ENCODE measurements around the gene SLK. TPM values are rescaled to one million over a fixed set of nuclear protein-coding genes. Genes with fewer than 3 reads are reported as not detected.
A peak's percentile ranks its signal among the peaks of the same experiment; 100 is the strongest.

SLK gene
- total RNA-seq, 4 donors from 2014 or later, result 68.1 to 120 (median 80.4) TPM

GRCh38 chr10:104043185-104043830, 76.4 kb downstream of the SLK start:
- Histone ChIP-seq H3K36me3 (peaks cover 0 to 49% (median 0%) of the 10 kb centered on the region in 3 donors), H3K27me3 (no peaks in the 10 kb centered on the region), H3K27ac (no peak overlapping the region), H3K4me1 (no peaks in the 10 kb centered on the region), H3K9me3 (no peaks in the 10 kb centered on the region), H3K4me3 (no peak overlapping the region)
- no peak for TF ChIP-seq CTCF (IDR thresholded peaks at IDR 0.05)
- no peak for TF ChIP-seq POLR2A (IDR thresholded peaks at IDR 0.05)
- no peak for DNase-seq
- 83 to 90% methylated on average over 4 to 8 of the region's 8 CpGs for WGBS, 2 donors
- intact Hi-C loops (cut with DNase I), result no loop called here

- intact Hi-C loops (cut with DNase I), result no loop called here
- DNase-seq, result no peak
- H3K4me1 ChIP-seq, result peaks cover under 1 to 2% (median under 1%) of the 10 kb centered on the region in 3 donors
- H3K36me3 ChIP-seq, result peaks cover 0 to 45% (median 0%) of the 10 kb centered on the region in 3 donors
- no peak overlapping the region for H3K27ac ChIP-seq
- no peak for TF ChIP-seq POLR2A (IDR thresholded peaks at IDR 0.05)
- TF ChIP-seq CTCF (IDR thresholded peaks at IDR 0.05), result no peak
- H3K27me3 ChIP-seq, result no peaks in the 10 kb centered on the region
- H3K4me3 ChIP-seq, result no peak overlapping the region
- H3K9me3 ChIP-seq, result no peaks in the 10 kb centered on the region
- WGBS, 2 donors, result 64 to 90% methylated on average over 2 to 3 of the region's 4 CpGs
These were observed 76.9 kb downstream of the SLK start for GRCh38 chr10:104043854-104044253.

GRCh38 chr10:104045151-104046089, 78.5 kb downstream of the SLK start:
- no peaks in the 10 kb centered on the region for H3K9me3 ChIP-seq
- intact Hi-C loops (cut with DNase I), result no loop called here
- H3K27me3 ChIP-seq, result no peaks in the 10 kb centered on the region
- peaks cover 9 to 18% (median 14%) of the 10 kb centered on the region in 3 donors for H3K4me1 ChIP-seq
- peaks cover 0 to 43% (median 0%) of the 10 kb centered on the region in 3 donors for H3K36me3 ChIP-seq
- DNase-seq, result no peak
- peak in 4 of 6 experiments; percentile 7 to 46 (median 34) for TF ChIP-seq CTCF (IDR thresholded peaks at IDR 0.05)
- no peak for TF ChIP-seq POLR2A (IDR thresholded peaks at IDR 0.05)
- H3K27ac ChIP-seq, result no peak overlapping the region
- H3K4me3 ChIP-seq, result no peak overlapping the region
- WGBS, 2 donors, result 86 to 89% methylated on average over 4 to 7 of the region's 9 CpGs

GRCh38 chr10:104046651-104047050, 79.7 kb downstream of the SLK start:
- H3K4me3 ChIP-seq, result no peak overlapping the region
- intact Hi-C loops (cut with DNase I), result no loop called here
- WGBS, 2 donors, result 84 to 86% methylated on average over 1 to 5 of the region's 6 CpGs
- TF ChIP-seq POLR2A (IDR thresholded peaks at IDR 0.05) (no peak), CTCF (IDR thresholded peaks at IDR 0.05) (no peak)
- peaks cover 9 to 29% (median 15%) of the 10 kb centered on the region in 3 donors for H3K4me1 ChIP-seq
- peaks cover 0 to 36% (median 0%) of the 10 kb centered on the region in 3 donors for H3K36me3 ChIP-seq
- no peak overlapping the region for H3K27ac ChIP-seq
- H3K9me3 ChIP-seq, result no peaks in the 10 kb centered on the region
- H3K27me3 ChIP-seq, result no peaks in the 10 kb centered on the region
- no peak for DNase-seq
